ENCODE measurements around the gene KRTAP5-1. TPM values are rescaled to one million over a fixed set of nuclear protein-coding genes. Genes with fewer than 3 reads are reported as not detected.

The KRTAP5-1 gene
- total and polyA plus RNA-seq, 10 of the 15 experiments (the other 5 are each of a cell fraction or from before 2014, with no cell fraction given) = not detected

DNA sequence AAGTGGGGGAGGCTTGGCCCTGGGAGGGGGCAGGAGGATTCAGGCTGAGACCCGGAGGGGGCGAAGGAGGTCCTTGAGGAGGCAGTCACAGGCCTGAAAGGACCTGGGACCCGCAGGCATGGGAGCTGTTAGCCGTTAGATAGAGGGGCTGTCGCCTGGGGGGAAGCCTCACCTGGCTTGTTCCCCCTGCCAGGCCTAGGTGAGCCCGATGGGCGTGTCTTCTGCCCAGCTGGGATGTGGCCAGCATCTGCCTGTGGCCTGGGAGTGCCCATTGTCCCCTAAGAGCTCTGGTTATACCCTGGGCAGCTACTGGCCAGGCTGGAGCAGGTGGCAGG lies 11.2 kb downstream of the KRTAP5-1 start (continued):
- TF ChIP-seq, protein P1, sequence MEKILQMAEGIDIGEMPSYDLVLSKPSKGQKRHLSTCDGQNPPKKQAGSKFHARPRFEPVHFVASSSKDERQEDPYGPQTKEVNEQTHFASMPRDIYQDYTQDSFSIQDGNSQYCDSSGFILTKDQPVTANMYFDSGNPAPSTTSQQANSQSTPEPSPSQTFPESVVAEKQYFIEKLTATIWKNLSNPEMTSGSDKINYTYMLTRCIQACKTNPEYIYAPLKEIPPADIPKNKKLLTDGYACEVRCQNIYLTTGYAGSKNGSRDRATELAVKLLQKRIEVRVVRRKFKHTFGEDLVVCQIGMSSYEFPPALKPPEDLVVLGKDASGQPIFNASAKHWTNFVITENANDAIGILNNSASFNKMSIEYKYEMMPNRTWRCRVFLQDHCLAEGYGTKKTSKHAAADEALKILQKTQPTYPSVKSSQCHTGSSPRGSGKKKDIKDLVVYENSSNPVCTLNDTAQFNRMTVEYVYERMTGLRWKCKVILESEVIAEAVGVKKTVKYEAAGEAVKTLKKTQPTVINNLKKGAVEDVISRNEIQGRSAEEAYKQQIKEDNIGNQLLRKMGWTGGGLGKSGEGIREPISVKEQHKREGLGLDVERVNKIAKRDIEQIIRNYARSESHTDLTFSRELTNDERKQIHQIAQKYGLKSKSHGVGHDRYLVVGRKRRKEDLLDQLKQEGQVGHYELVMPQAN (conservative IDR thresholded peaks at IDR 0.05) = no peak

DNA sequence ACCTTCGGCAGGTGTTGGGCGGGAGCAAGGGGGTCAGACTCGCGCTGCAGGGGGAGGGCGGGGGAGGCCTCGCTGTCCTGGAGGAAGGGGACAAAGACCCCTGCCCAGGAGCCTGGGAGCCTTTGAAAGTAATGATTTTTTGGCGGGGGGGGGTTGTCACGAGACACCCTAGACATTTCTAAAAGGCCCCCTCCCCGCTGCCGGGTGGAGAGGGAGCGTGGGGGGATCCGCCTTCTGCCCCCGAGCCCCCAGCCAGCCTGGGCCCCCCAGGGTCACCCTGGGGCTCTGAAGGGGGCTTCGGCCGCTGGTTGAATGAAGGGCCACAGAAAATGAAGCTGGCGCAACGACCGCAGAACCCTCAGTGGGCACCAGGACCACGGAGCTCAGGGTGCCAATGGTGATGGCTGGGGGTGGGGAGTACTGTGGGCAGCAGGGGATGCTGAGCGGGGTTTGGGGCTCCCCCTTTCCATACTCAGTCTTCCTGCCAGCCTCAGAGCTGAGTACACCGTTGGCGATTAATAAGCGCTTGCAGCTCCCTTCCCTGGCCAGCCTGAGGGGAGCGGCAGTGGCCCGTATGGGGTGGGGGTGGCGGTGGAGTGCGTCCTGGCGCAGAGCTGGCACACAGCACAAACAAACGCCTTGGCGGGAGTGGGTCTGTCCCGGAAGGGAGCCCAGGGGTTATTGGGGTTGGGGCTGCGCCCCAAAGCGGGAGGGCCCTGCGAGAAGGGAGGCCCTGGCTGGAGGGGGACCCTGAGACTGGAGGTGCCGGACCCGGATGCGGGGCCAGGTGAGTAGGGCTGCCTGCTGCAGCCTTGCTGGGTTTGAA lies 11.8 kb downstream of the KRTAP5-1 start:
- RAD21 ChIA-PET (ENCODE audit: unreplicated experiment) = interaction anchor here (1.3 to 2.5 kb wide), 3 partner anchors 27 to 59 kb away, joined by 4 to 23 read pairs (median 11); no protein-coding TSS in a partner anchor
- H3K79me2 ChIP-seq (ENCODE audit: control insufficient read depth, insufficient read depth, low read length) = no peaks in the 10 kb centered on the region
- 5% methylated on average over 31 of the region's 37 CpGs for WGBS (ENCODE audit: insufficient coverage, insufficient replicate concordance, low lambda C conversion rate, missing lambda C conversion rate)
- no peak overlapping the region for H2AFZ ChIP-seq (ENCODE audit: control insufficient read depth, low read depth, low read length)
- DNase-seq (ENCODE audit: low read depth, low spot score) (no peak), FAIRE-seq (no peak), ATAC-seq (peak; percentile 5)
- BruUV-seq (replicated peaks) = no TSS peak
- no peak overlapping the region for H3K4me2 ChIP-seq (ENCODE audit: control insufficient read depth, insufficient read depth)
- no peaks in the 10 kb centered on the region; the same call in 2 of the 3 replicates for H3K9me3 ChIP-seq (replicated peaks; ENCODE audit: control insufficient read depth, insufficient read depth, low read length)
- no peak overlapping the region for H3K4me3 ChIP-seq
- intact Hi-C loops (cut with micrococcal nuclease; ENCODE audit: unreplicated experiment) = loop anchor here (10.0 kb wide), 2 partner anchors 268 to 458 kb away; partner anchors contain the start of gene TOLLIP
- in situ Hi-C loops (cut with MboI) = no loop called here
- peaks cover 2 to 10% of the 10 kb centered on the region in 2 experiments; a peak in 3 of 4 replicates for H3K27me3 ChIP-seq (replicated peaks in 1 of 2; ENCODE audit: control insufficient read depth in 2 of 2, insufficient read depth in 2 of 2, low read length in 1 of 2)
- SMC1A ChIA-PET (ENCODE audit: uncharacterized antibody, unreplicated experiment) = interaction anchor here (2.0 kb wide), 1 partner anchor 25 kb away, joined by 8 read pairs; no protein-coding TSS in a partner anchor
- no peaks in the 10 kb centered on the region for H4K20me1 ChIP-seq (ENCODE audit: control insufficient read depth, insufficient read depth)
- H3K9ac ChIP-seq (ENCODE audit: control insufficient read depth, insufficient read depth, low read length) = no peak overlapping the region
- CTCF ChIA-PET = interaction anchor here (1.0 to 2.4 kb wide), 5 partner anchors 15 to 280 kb away, joined by 4 to 20 read pairs (median 7); no protein-coding TSS in a partner anchor
- TF ChIP-seq MTA2 (IDR thresholded peaks at IDR 0.05; ENCODE audit: low read depth) = no peak
- no peak for TF ChIP-seq MEF2B (IDR thresholded peaks at IDR 0.05; ENCODE audit: partially characterized antibody, poor library complexity, severe bottlenecking)
- TF ChIP-seq ATF7 (IDR thresholded peaks at IDR 0.05; ENCODE audit: low read depth) = no peak
- TF ChIP-seq CBX5 (IDR thresholded peaks at IDR 0.05; ENCODE audit: low read depth) = no peak
- no peak for TF ChIP-seq CHD4 (IDR thresholded peaks at IDR 0.05)
- TF ChIP-seq, protein P2, sequence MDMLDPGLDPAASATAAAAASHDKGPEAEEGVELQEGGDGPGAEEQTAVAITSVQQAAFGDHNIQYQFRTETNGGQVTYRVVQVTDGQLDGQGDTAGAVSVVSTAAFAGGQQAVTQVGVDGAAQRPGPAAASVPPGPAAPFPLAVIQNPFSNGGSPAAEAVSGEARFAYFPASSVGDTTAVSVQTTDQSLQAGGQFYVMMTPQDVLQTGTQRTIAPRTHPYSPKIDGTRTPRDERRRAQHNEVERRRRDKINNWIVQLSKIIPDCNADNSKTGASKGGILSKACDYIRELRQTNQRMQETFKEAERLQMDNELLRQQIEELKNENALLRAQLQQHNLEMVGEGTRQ (IDR thresholded peaks at IDR 0.05; ENCODE audit: borderline replicate concordance, low read depth, low read length) = no peak
- TF ChIP-seq NFYB (IDR thresholded peaks at IDR 0.05; ENCODE audit: insufficient read depth, low read depth, low read length) = no peak
- TF ChIP-seq SUZ12 (IDR thresholded peaks at IDR 0.05; ENCODE audit: unreplicated experiment) = peak; percentile 77
- TF ChIP-seq MXI1 (IDR thresholded peaks at IDR 0.05; ENCODE audit: low read depth, low read length) = no peak
- no peak overlapping the region for H3K27ac ChIP-seq (ENCODE audit: control insufficient read depth, insufficient read depth)
- POLR2A ChIA-PET = no interaction called here
- no peaks in the 10 kb centered on the region for H3K36me3 ChIP-seq (ENCODE audit: control insufficient read depth in 2 of 2, insufficient read depth in 2 of 2, low read length in 1 of 2)
- no peaks in the 10 kb centered on the region for H3K4me1 ChIP-seq (ENCODE audit: control insufficient read depth, insufficient read depth, low read length)
